Right ventricle myocardium inferior (tissue), 1 donor: Measurements from ENCODE around the gene TCEANC2. TPM values are rescaled to one million over a fixed set of nuclear protein-coding genes. Genes with fewer than 3 reads are reported as not detected.

Experiments
- ATAC-seq: fragments of 200-7000 bp; cut with Tn5 transposase; one replicate; pipeline ENCODE4 v1.9.1; 2020; ENCODE audit warnings: mild to moderate bottlenecking, moderate library complexity
- DNase-seq: peaks from one replicate; pipeline ENCODE4 v3.0.0; 2021; ENCODE audit errors: missing footprints
- intact Hi-C: fragments of 100-400 bp; cut with DNase I; formaldehyde crosslinking; loops from one replicate; pipeline ENCODE4 v1.11.0; 2022
- total RNA-seq: library from RNA; stranded (reverse); fragmentation: NEBNext Ultra II Directional; extraction: Animal tissue kit (Norgen Biotek cat#: 25700); gene quantifications from one replicate; pipeline ENCODE4 v1.2.1, GENCODE V29; 2021
- donor health status: DM: no; HTN: yes; CAD: no; lungs with severe emphysema.

TCEANC2 gene
- total RNA-seq, 1 donor from 2014 or later = 4.7 TPM

DNA sequence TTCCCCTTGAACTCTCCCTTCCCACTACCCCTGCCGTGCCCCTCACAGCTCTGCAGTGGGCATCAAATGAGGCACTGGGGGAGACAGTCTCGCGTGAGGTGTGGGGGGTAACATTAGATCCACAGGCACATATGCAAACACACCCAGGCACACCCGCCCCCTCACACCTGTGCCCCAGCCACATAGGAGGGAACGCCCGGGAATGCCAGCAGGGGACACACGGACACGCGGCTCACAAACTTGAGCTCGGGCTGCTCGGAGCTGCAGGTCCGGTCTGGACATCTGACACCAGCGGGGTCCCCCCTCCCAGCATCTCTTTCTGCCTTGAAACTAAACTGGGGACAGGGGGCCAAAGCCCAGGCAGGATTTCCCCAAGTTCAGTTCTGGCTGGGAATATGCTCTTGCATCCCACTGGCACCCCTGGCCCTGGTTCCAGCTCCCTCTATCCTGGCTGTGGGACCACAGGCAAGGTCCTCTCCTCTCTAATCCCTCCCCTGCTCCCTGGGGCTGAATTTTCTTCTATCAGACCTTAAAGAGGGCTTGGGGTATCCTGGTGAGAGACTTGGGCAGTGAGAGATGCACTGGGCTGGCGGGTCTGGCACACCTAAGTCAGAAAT lies 68.8 kb downstream of the TCEANC2 start:
- DNase-seq (no peak), ATAC-seq (no peak)
- intact Hi-C loops = loop anchor here (5.0 kb wide), 2 partner anchors 285 to 690 kb away; partner anchors contain the start of gene SSBP3

DNA sequence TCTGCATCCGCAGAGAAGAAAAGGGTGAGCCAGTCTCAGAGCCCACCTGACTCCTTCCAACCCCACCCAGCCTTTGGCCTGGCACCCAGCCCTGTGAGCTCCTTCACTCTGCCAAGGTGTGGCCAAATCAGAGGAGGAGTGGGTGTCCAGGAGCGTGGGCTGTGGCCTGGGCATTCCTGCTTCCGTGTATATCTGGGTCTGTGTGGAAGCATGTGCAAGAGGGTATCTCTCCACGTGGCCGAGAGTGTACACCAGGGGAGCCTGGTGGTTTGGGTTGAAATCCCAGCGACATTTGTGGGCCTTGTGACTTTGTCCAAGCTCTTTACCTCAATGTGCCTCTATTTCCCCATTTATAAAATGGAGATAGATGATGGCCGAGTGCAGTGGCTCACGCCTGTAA lies 69.6 kb downstream of the TCEANC2 start:
- intact Hi-C loops = loop anchor here (5.0 kb wide), 2 partner anchors 284 to 689 kb away; partner anchors contain the start of gene SSBP3
- ATAC-seq (no peak), DNase-seq (no peak)

DNA sequence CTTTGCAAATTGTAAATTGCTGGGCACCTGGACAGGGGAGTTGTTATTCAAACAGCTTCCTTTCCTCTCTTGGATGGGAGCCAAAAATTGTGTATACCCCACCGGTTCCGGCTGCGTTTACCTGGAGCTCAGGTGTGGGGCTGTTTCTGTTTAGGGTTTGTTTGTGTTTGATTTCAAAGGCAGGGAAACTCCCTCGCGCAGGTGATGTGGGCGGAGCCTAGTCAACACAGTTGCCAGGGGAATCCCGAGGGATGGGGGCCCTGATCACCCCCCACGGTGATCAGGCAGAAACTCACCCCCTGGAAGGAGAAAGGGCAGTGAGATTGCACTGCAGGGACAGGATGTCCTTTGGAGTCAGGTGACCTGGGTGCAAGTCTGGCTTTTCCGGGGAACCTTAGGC lies 71.1 kb downstream of the TCEANC2 start:
- no peak for ATAC-seq
- DNase-seq = no peak
- intact Hi-C loops = loop anchor here (5.0 kb wide), 2 partner anchors 283 to 688 kb away; partner anchors contain the start of gene SSBP3

DNA sequence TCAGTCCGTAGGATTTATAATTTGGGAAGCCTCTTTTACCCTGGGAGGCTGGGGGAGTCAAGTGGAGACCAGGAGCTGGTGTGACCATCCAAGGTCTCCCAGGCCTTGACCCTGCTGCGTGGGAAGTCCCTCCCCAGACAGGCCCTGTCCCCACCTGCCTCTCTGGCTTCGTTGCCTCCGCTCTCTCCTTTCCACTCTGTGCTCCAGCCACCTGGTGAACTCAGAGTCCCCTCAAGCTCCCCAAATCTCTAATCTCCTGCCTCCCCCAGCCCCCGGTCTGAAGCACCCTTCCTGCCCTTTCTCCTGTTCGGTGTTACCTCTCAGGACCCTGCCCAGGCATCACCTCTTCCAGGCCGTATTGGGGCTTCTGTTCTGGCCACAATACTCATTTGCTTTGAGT lies 71.5 kb downstream of the TCEANC2 start:
- ATAC-seq = no peak
- no peak for DNase-seq
- intact Hi-C loops = loop anchor here (1.0 to 5.0 kb wide), 3 partner anchors 282 to 687 kb away; partner anchors contain the start of gene SSBP3

DNA sequence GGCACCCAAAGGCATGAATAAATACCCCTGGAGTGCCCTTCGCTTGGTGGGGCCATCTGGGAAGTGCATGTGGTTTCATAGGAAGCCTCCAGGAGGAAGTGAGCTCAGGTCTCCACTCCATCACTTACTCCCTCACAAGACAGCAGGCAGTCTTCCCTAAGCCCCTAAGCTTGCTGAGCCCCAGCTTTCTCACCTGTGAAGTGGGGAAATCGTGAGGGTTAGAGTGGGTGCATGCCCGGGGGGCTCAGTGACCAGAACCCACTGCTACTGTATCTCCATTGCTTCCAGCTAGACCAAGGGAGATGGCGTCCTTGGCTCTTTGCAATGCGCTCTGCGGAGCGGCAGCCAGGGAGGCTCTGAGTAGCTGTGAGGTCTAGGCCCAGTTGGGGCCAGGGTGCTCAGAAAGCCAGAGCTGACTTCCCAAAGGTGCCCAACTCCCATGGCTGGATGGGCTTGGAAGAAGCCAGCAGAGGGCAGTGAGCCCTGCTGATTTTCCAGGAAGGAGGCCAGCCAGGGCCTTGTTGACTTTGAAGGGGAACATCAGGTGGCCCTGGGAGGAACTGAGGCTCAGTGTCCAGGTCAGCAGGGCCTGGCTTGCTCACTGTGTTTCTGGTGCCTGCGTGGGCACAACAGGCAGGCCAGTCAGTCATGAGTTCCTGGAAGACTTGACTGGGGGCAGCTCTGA lies 72.1 kb downstream of the TCEANC2 start:
- intact Hi-C loops = loop anchor here (1.0 kb wide), 1 partner anchor 364 kb away; no protein-coding TSS in a partner anchor
- no peak for DNase-seq
- ATAC-seq = peak; percentile 51

DNA sequence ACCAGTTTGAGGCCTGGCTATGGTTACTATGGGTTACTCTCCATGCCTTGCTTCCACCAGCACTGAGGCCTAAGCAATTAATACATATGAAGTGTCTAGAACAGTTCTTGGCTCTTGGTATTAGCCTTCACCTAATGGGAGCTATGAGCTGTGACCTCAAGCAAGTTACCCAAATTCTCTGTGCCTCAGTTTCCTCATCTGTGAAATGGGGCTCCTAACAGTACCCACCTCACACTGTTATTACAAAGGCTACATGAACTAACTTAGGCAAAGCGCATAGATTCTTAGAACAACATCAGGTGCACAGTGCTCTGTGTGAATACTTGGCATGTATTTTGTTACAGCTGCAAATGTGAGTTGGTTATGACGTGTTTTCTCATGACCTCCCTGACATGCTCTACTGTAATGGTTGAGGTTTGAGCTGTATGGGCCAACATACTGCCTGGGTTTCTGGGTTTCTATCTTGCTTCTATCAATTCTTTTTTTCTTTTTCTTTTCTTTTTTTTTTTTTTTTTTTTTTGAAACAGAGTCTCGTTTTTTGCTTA lies 72.9 kb downstream of the TCEANC2 start:
- ATAC-seq (no peak), DNase-seq (no peak)
- intact Hi-C loops = no loop called here

DNA sequence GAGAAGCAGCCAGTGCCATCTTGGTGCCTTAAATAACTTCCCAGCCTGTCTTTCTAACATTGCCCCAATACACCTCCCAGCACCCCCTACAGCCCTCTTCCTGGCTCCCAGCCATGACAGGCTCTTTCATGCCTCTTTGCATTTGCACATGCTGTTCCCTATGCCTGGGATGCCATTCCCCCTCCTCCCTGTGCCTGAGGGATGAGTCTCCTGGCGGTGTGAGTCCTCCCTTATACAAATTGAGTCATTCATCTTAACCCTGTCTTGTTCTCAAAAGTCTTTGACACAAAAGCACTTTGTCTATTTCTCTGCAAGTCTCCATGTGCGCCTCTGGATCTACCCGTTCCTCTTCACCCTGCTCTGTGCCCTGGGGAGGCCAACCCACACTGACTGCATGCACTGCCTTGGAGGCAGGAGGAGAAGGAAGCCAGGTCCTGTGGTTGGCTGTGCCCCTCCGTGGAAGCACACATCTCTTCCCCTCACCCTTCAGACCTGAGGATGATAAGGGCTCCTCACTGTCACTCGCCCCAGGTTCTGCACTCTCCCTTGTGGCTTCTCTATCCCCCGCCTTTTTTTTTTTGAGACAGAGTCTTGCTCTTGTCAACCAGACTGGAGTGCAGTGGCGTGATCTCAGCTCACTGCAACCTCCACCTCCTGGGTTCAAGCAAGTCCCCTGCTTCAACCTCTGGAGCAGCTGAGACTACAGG lies 74.3 kb downstream of the TCEANC2 start:
- DNase-seq = no peak
- no peak for ATAC-seq
- intact Hi-C loops = no loop called here

DNA sequence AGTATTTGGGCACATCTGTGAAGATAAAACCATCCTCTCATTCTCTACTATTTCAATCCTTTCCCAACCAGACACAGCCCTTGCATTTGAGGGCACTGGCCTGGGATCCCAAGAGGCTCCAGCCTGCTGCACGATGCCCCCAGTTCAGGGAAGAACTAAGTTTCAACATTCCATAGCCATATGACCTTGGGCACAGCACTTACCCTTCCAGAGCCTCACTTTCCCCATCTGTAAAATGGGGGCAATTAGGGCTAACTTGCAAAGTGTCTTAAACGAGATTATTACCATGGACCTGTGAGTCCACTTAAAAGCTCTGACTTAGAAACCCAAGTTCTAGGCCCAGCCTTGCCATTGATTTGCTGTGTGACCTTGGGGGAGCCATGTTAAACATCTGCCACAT lies 76.5 kb downstream of the TCEANC2 start:
- no peak for ATAC-seq
- intact Hi-C loops = no loop called here
- no peak for DNase-seq

DNA sequence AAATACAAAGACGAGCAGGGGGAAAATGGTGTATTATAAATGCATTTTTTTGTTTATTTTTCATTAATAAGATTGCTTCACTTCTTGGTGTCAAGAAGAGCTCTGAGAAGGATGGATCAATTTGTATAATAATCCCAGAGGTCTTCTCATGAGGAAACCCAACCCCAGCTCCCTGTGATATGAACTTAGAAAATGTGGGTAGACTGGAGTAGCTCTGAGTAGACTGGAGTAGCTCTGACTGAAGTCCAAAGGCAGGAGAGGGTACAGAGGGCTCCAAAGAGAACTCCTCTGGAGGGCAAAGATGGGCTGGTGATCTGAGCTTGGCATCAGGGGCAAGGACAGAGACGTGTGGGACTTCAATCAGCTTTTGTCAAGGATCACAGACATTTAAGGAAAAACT lies 78.0 kb downstream of the TCEANC2 start:
- DNase-seq (no peak), ATAC-seq (no peak)
- intact Hi-C loops = no loop called here

DNA sequence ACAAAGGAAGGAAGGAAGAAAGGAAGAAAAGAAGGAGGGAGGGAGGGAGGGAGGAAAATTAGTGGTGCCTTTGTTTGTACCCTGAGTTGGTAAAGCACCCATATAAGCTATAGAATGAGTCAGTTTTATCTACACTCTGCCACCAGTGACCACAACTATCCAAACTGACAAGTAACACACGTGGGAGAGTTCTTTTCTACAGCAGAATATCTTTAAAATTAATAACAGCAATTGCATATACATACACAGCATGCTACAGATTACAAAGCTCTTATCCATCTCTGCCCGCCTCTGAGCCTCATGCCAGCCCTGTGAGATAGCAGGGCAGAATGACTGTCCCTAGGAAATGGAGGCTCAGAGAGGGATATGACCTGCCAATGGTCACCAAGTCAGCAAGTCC lies 79.1 kb downstream of the TCEANC2 start:
- intact Hi-C loops = no loop called here
- ATAC-seq (no peak), DNase-seq (no peak)

DNA sequence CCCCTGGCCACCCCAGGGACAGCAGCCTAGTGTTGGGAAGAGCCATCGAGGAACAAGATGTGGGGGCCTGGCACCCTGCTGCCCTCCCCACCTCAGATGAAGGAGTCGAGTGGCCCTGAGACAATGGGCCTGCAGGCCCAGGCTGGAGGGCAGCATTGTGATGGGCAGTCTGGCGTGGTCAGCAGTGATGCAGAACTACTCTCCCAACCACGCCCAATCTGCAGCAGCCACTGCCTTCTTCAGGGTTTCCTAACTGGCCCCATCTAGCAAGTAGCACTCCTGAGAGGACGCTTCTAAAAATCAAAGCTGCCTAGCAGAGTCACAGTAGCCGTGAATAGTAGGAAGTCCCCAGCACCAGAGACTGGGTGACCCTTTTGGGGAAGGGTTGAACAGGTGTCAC lies 80.9 kb downstream of the TCEANC2 start:
- ATAC-seq = no peak
- DNase-seq = no peak
- intact Hi-C loops = no loop called here

DNA sequence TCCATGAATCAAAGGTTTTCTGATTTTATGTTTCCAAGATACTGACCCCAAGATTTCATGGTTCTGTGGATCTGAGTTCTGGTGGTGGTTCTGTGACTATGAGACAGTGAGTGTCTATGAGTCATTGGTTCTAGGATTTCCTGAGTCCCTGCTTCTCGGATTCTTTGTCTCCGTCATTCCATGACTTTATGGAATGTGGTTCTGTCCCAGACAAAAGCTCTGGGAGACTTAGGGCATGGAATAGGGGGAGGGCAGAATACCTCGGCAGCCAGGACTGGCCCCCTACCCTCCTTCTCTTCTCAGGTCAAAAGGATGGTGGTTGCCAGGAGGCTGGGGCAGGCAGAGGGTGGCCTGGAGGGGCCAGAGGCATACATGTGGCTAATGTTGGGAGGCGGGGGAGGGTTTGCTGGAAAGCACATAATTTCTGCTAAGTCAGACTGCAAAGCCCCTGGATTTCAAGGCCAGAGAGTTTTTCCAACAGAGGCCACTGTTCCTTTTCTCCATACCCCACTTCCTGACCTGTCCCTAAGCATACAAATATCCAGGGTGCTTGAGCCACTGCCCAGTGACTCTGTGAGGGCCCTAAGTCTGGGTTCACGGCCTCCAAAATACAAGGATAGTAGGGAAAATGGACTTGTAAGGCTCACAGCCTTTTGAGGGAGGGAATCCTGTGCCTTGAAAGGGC lies 82.2 kb downstream of the TCEANC2 start:
- intact Hi-C loops = no loop called here
- DNase-seq = no peak
- no peak for ATAC-seq

DNA sequence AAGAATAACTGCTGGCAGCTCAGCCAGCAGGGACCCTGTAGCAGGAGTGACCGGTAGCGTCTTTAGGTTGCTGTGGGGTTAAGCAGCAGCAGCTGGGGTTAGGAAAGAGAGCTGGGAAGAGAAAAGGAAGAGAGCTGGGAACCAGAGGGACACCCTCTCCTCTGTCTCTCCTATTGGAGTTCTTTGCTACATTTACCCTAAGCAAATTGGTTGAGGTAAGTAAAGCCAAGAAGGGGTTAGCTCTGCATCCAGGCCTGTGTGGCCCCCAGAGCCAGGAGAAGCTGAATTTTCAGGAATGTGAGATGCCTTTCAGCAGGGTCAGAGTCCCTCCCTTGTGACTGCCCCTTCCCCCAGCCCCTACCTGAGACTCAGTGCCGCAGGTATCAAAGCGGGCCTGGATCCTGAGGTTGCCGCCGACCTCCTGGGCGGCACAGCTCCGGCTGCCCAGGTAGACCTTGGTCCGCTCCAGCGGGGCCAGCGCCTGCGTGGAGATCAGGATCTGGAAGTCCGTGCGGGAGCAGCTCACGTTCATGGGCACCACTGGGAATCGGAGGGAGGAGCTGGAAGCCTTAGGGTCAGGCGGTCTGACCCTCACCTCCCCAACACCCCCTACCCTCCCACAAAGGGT lies 83.0 kb downstream of the TCEANC2 start:
- ATAC-seq = no peak
- intact Hi-C loops = no loop called here
- DNase-seq = no peak

DNA sequence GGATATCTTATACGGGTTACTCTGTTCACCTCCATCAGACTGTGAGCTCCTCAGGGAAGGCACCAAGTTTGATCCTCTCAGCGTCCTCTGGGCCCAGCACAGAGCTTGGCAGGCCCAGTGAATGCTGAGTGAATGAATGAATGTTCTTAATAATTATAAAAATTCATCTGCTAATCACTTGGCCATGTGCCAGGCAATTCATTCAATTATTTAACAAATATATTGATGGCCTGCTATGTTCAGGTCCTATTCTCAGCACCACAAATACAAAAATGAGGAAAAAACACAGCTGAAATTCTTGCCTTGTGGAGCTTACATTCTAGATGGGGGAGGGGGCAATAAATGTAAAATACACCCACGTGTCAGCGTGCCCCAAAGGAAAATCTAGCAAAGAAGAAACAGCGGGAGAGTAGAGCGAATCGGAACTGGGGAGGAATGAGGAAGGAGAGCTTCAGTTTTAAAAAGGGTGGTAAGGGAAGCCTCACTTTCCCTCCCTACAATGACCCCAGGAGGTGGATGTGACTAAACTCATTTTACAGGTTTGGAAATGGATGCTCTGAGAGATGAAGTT lies 83.6 kb downstream of the TCEANC2 start:
- ATAC-seq (no peak), DNase-seq (no peak)
- intact Hi-C loops = no loop called here

DNA sequence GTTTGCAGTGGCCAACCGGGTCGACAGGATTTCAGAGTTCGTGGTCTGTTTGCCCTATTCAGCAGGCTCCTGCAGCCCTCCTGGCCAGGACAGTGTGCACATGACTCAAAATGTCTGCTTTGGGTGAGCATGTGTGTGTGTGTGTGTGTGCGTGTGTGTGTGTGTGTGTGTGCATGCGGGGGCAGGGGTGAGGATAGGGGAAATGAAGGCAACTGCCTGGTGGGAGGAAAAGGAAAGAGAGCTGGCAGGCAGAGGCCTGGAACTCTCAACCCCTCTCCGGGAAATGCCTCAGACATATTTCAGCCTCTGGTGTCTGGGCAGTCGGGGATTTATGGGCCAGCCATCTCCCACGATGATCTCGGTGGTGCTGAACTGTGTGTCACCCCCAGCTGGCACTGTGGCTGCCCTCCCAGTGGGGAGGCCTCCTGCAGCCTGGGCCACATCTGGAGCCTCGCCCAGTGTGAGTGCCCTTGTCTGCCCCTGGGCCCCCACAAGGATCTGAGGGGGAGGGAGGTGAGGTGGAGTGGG lies 84.2 kb downstream of the TCEANC2 start:
- ATAC-seq = no peak
- intact Hi-C loops = no loop called here

DNA sequence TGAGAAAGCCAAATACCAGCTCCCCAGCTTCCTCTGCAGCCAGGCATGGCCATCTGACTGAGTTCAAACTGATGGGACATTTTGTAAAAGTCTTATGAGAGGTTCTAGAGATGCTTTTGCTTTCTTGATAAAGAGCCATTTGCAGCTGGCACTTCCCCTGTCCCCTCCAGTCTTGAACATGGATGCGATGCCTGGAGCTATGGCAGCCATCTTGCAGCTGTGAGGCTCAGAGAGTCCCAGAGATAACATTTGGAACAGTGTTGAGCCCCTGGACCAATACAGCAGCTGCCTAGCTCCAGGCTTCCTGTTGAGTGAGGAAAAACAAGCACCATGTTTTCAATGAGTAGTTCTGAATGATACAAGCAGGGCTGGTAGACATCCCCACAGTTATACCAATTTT lies 85.6 kb downstream of the TCEANC2 start:
- DNase-seq = no peak
- no peak for ATAC-seq
- intact Hi-C loops = no loop called here

More for the DNA sequence above, 84.2 kb downstream of the TCEANC2 start:
- DNase-seq = no peak

DNA sequence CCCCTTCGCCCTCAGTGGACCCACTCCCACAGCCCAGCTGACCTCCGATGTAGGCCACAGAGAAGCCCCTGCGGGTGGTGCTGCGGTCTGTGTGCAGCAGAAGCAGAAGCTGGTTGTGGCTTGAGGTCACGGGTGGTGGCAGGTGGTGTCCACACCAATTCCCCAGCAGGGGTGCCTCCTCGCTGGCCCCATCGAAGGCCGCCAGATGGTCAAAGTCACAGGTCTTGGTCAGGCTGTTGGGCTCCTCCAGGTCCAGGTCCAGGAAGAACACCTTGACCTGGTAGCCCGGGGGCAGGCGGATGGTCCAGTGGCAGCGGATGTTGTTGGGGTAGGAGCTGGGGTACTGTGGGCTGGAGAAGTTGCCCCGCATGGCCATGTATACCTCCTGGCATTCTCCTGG lies 86.3 kb downstream of the TCEANC2 start:
- intact Hi-C loops = no loop called here

More for the DNA sequence above, 86.3 kb downstream of the TCEANC2 start:
- DNase-seq = no peak
- ATAC-seq = no peak
